HCT116 (cell line): ENCODE data around the gene STARD5. TPM values are rescaled to one million over a fixed set of nuclear protein-coding genes. Genes with fewer than 3 reads are reported as not detected.

ENCODE experiments used
- ATAC-seq: fragments of 200-7000 bp; cut with Tn5 transposase; 2 replicates; pipeline ENCODE4 v1.9.1; 2020; ENCODE audit warnings: mild to moderate bottlenecking, moderate library complexity
- BruUV-seq: library from RNA; stranded (reverse); fragments of 400-500 nt; replicated peaks from 2 replicates; lab custom pipeline; 2021; lab: Mats Ljungman, UMichigan
- CTCF ChIA-PET: fragments of 300-600 bp; sonication (Branson Sonifier 250); formaldehyde crosslinking; loops from one replicate; lab custom pipeline; 2021; ENCODE audit warnings: antibody characterized with exemption; lab: Charles Lee
- POLR2A ChIA-PET: fragments of 300-600, 350-600 bp; sonication (Branson Sonifier 250); formaldehyde crosslinking; loops from one replicate; lab custom pipeline; 2021; ENCODE audit warnings: antibody characterized with exemption; lab: Charles Lee
- RAD21 ChIA-PET, 2 experiments: fragments of 300-600 bp; sonication (Branson Sonifier 250); formaldehyde crosslinking; loops; one replicate each; lab custom pipeline; 2023; ENCODE audit warnings: low total read pairs in 2 of 2; ENCODE audit not compliant: uncharacterized antibody in 2 of 2, unreplicated experiment in 2 of 2, low non-redundant PET in 1 of 2; lab: Charles Lee
- DNase-seq: peaks from one replicate; pipeline ENCODE4 v3.0.0-alpha.2; 2010; ENCODE audit warnings: low read depth, low spot score
- H2AFZ ChIP-seq: fragments of 200-600 bp; shearing (Covaris generic), sonication (generic); 2 replicates; pipeline ENCODE4 v1.6.1; 2017; ENCODE audit warnings: low read depth, mixed run types, mixed read lengths, antibody characterized with exemption, low read length; ENCODE audit not compliant: poor library complexity, severe bottlenecking
- H3K27ac ChIP-seq: 2 replicates; pipeline ENCODE4 v1.5.1; 2012; ENCODE audit warnings: low read depth, low read length
- H3K27me3 ChIP-seq: fragments of 200-600 bp; sonication (generic); 2 replicates; pipeline ENCODE4 v1.6.1; 2016; ENCODE audit warnings: mixed run types, low read length, mixed read lengths; ENCODE audit not compliant: insufficient read depth
- H3K36me3 ChIP-seq, 2 experiments: fragments of 200-500 bp in 1 of 2; fragments of 200-600 bp in 1 of 2; sonication (Bioruptor generic) in 1 of 2; sonication (generic) in 1 of 2; 2 replicates each; pipeline versions ENCODE4 v1.5.1 to v1.6.1; 2014 to 2016; ENCODE audit warnings: low read length in 2 of 2, inconsistent platforms in 1 of 2, mixed read lengths in 1 of 2, mixed run types in 1 of 2; ENCODE audit not compliant: insufficient read depth in 2 of 2, control insufficient read depth in 1 of 2
- H3K4me1 ChIP-seq, 2 experiments: fragments of 200-600 bp in 1 of 2; sonication (generic) in 1 of 2; 2 replicates each; pipeline versions ENCODE4 v1.5.1 to v1.6.1; 2012 to 2017; ENCODE audit warnings: low read length in 2 of 2, inconsistent platforms in 1 of 2, mild to moderate bottlenecking in 1 of 2, mixed read lengths in 1 of 2, mixed run types in 1 of 2, moderate library complexity in 1 of 2; ENCODE audit not compliant: insufficient read depth in 2 of 2, control insufficient read depth in 1 of 2
- H3K4me2 ChIP-seq: fragments of 200-600 bp; sonication (generic); 2 replicates; pipeline ENCODE4 v1.6.1; 2017; ENCODE audit warnings: mixed run types, low read length, mixed read lengths
- H3K4me3 ChIP-seq, 2 experiments: fragments of 200-600 bp in 1 of 2; sonication (generic) in 1 of 2; replicated peaks in 1 of 2; 2 replicates each; pipeline ENCODE4 v1.5.1; 2011 to 2016; ENCODE audit warnings: low read length in 2 of 2, control low read depth in 1 of 2, low read depth in 1 of 2, mild to moderate bottlenecking in 1 of 2, mixed read lengths in 1 of 2, mixed run types in 1 of 2
- H3K79me2 ChIP-seq: fragments of 200-600 bp; sonication (generic); 2 replicates; pipeline ENCODE4 v1.6.1; 2017; ENCODE audit warnings: mild to moderate bottlenecking, mixed run types, low read length, moderate library complexity, mixed read lengths; ENCODE audit not compliant: insufficient read depth
- H3K9ac ChIP-seq: fragments of 200-600 bp; sonication (generic); 2 replicates; pipeline ENCODE4 v1.6.1; 2016; ENCODE audit warnings: low read length, mixed read lengths
- H3K9me2 ChIP-seq: fragments of 200-600 bp; sonication (generic), shearing (Covaris generic); 2 replicates; pipeline ENCODE4 v1.6.1; 2017; ENCODE audit warnings: mixed run types, mild to moderate bottlenecking, moderate library complexity; ENCODE audit not compliant: insufficient read depth
- H3K9me3 ChIP-seq, 2 experiments: fragments of 200-500 bp in 1 of 2; fragments of 200-600 bp in 1 of 2; sonication (Bioruptor generic) in 1 of 2; sonication (generic) in 1 of 2; 2 replicates each; pipeline ENCODE4 v1.6.1; 2014 to 2017; ENCODE audit warnings: low read length in 2 of 2, mixed read lengths in 2 of 2, inconsistent platforms in 1 of 2, low read depth in 1 of 2, mild to moderate bottlenecking in 1 of 2, mixed run types in 1 of 2, moderate library complexity in 1 of 2; ENCODE audit not compliant: control insufficient read depth in 1 of 2, insufficient read depth in 1 of 2
- H4K20me1 ChIP-seq: fragments of 200-600 bp; sonication (generic), shearing (Covaris generic); 2 replicates; pipeline ENCODE4 v1.6.1; 2017; ENCODE audit warnings: mixed run types, mild to moderate bottlenecking, moderate library complexity; ENCODE audit not compliant: insufficient read depth
- CBX3 ChIP-seq: IDR thresholded peaks from 2 replicates; pipeline ENCODE4 v1.6.1; 2012; ENCODE audit warnings: low read depth
- CTCF ChIP-seq, 3 experiments: fragments of 200-600 bp in 1 of 3; sonication (generic) in 1 of 3; IDR thresholded peaks in 2 of 3; conservative IDR thresholded peaks in 1 of 3; 2 replicates each; pipeline ENCODE4 v1.5.1; 2012 to 2017; ENCODE audit warnings: low read depth in 2 of 3, low read length in 2 of 3, antibody characterized with exemption in 1 of 3, borderline replicate concordance in 1 of 3, control low read depth in 1 of 3, mild to moderate bottlenecking in 1 of 3, mixed read lengths in 1 of 3, mixed run types in 1 of 3, moderate library complexity in 1 of 3; ENCODE audit not compliant: insufficient read depth in 1 of 3
- EGR1 ChIP-seq: IDR thresholded peaks from 2 replicates; pipeline ENCODE4 v1.6.1; 2012; ENCODE audit warnings: low read depth
- ELF1 ChIP-seq: IDR thresholded peaks from 2 replicates; pipeline ENCODE4 v1.6.1; 2012; ENCODE audit warnings: low read depth, borderline replicate concordance
- EZH2 ChIP-seq: fragments of 200-600 bp; sonication (generic); IDR thresholded peaks from 2 replicates; pipeline ENCODE4 v1.6.1; 2017; ENCODE audit warnings: antibody characterized with exemption, mixed run types
- FOSL1 ChIP-seq: IDR thresholded peaks from 2 replicates; pipeline ENCODE4 v1.6.1; 2012; ENCODE audit warnings: low read depth
- JUND ChIP-seq: IDR thresholded peaks from 2 replicates; pipeline ENCODE4 v1.6.1; 2012
- POLR2A ChIP-seq: IDR thresholded peaks from 2 replicates; pipeline ENCODE4 v1.7.0; 2011; ENCODE audit warnings: borderline replicate concordance; ENCODE audit not compliant: insufficient read depth, insufficient read length; ENCODE audit errors: extremely low read depth
- POLR2AphosphoS5 ChIP-seq: IDR thresholded peaks from 2 replicates; pipeline ENCODE4 v1.6.1; 2011; ENCODE audit warnings: mild to moderate bottlenecking, low read depth, low read length, moderate library complexity
- RAD21 ChIP-seq: IDR thresholded peaks from 2 replicates; pipeline ENCODE4 v1.6.1; 2012; ENCODE audit warnings: low read depth, mild to moderate bottlenecking
- SP1 ChIP-seq: IDR thresholded peaks from 2 replicates; pipeline ENCODE4 v1.6.1; 2012; ENCODE audit warnings: low read depth
- SRF ChIP-seq: IDR thresholded peaks from 2 replicates; pipeline ENCODE4 v1.6.1; 2012; ENCODE audit warnings: low read depth
- YY1 ChIP-seq: IDR thresholded peaks from 2 replicates; pipeline ENCODE4 v1.6.1; 2011; ENCODE audit warnings: low read length, low read depth, moderate library complexity, mild to moderate bottlenecking; ENCODE audit not compliant: insufficient replicate concordance; ENCODE audit errors: extremely low read depth
- ZBTB33 ChIP-seq: IDR thresholded peaks from 2 replicates; pipeline ENCODE4 v1.6.1; 2011; ENCODE audit warnings: mild to moderate bottlenecking, low read length, moderate library complexity; ENCODE audit not compliant: insufficient replicate concordance; ENCODE audit errors: extremely low read depth
- ZFX ChIP-seq: fragments of 450-650 bp; IDR thresholded peaks from 2 replicates; pipeline ENCODE4 v1.6.1; 2017
- ZNF274 ChIP-seq: fragments of 200-500 bp; sonication (Bioruptor generic); IDR thresholded peaks from 2 replicates; pipeline ENCODE4 v1.6.1; 2014; ENCODE audit warnings: mild to moderate bottlenecking, low read depth, low read length, inconsistent platforms
- intact Hi-C: fragments of 100-400 bp; cut with micrococcal nuclease; formaldehyde crosslinking; loops from 2 replicates; pipeline ENCODE4 v1.10.0; 2022
- total RNA-seq: library from RNA; stranded (reverse); gene quantifications from one replicate; pipeline ENCODE4 v1.2.1, GENCODE V29; 2021; ENCODE audit not compliant: unreplicated experiment
- TF ChIP-seq, protein P1 (sequence below): IDR thresholded peaks from 2 replicates; pipeline ENCODE4 v1.6.1; 2012; ENCODE audit warnings: low read depth

Gene STARD5
- total RNA-seq, 1 experiment from 2014 or later, result 4.0 TPM

- TF ChIP-seq ZBTB33, result no peak
- TF ChIP-seq SRF, result no peak
- no peak for TF ChIP-seq JUND
- TF ChIP-seq FOSL1, result no peak
Observed at GRCh38 chr15:81337713-81338157, 13.8 kb upstream of the STARD5 start (continued).

DNA sequence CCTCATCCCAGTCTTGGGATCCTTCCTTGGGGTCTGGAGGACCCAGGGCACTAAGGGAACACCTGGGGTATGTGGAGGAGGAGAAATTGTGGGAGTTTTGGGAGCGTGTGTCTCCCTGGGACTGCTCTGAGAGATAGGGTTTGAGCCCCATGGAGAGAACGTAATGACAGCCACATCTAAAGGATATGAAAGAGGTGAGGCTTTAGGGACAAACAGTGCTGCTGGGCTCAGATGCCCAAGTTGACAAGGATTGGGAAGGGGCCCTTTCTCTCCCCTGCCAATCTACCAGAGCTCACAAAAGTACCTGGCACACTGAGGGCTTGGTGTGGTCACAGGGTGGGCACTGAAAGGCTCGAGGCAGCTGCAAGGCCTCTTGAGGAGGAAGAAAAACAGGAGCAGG lies 13.3 kb upstream of the STARD5 start:
- Histone ChIP-seq H3K9ac (no peak overlapping the region), H3K27me3 (no peaks in the 10 kb centered on the region), H3K9me3 (no peaks in the 10 kb centered on the region), H3K36me3 (no peaks in the 10 kb centered on the region), H3K9me2 (no peaks in the 10 kb centered on the region), H3K4me3 (no peak overlapping the region), H4K20me1 (no peaks in the 10 kb centered on the region), H3K79me2 (no peaks in the 10 kb centered on the region), H3K4me1 (peaks cover 15 to 16% of the 10 kb centered on the region in 2 experiments), H2AFZ (no peak overlapping the region), H3K27ac (no peak overlapping the region), H3K4me2 (no peak overlapping the region)
- ChIA-PET CTCF (interaction anchor here (0.6 to 1.1 kb wide), 6 partner anchors 10 to 231 kb away, joined by 3 to 17 read pairs (median 6); partner anchors contain the start of gene STARD5), RAD21 (interaction anchor here (0.6 to 1.7 kb wide), 3 partner anchors 62 to 63 kb away, joined by 3 to 13 read pairs (median 6); no protein-coding TSS in a partner anchor), POLR2A (interaction anchor here (1.6 kb wide), 1 partner anchor 14 kb away, joined by 5 read pairs; the partner anchor contains the start of gene STARD5)
- intact Hi-C loops, result no loop called here
- no peak for ATAC-seq
- DNase-seq, result no peak
- TF ChIP-seq, protein P1, sequence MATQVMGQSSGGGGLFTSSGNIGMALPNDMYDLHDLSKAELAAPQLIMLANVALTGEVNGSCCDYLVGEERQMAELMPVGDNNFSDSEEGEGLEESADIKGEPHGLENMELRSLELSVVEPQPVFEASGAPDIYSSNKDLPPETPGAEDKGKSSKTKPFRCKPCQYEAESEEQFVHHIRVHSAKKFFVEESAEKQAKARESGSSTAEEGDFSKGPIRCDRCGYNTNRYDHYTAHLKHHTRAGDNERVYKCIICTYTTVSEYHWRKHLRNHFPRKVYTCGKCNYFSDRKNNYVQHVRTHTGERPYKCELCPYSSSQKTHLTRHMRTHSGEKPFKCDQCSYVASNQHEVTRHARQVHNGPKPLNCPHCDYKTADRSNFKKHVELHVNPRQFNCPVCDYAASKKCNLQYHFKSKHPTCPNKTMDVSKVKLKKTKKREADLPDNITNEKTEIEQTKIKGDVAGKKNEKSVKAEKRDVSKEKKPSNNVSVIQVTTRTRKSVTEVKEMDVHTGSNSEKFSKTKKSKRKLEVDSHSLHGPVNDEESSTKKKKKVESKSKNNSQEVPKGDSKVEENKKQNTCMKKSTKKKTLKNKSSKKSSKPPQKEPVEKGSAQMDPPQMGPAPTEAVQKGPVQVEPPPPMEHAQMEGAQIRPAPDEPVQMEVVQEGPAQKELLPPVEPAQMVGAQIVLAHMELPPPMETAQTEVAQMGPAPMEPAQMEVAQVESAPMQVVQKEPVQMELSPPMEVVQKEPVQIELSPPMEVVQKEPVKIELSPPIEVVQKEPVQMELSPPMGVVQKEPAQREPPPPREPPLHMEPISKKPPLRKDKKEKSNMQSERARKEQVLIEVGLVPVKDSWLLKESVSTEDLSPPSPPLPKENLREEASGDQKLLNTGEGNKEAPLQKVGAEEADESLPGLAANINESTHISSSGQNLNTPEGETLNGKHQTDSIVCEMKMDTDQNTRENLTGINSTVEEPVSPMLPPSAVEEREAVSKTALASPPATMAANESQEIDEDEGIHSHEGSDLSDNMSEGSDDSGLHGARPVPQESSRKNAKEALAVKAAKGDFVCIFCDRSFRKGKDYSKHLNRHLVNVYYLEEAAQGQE, result no peak
- TF ChIP-seq EGR1, result no peak
- TF ChIP-seq EZH2, result no peak
- TF ChIP-seq CTCF (IDR thresholded peaks at IDR 0.05 in 2 of 3, conservative IDR thresholded peaks at IDR 0.05 in 1 of 3; ENCODE audit: borderline replicate concordance in 1 of 3, insufficient read depth in 1 of 3, low read depth in 2 of 3, low read length in 2 of 3), result no peak
- no peak for TF ChIP-seq JUND
- no peak for TF ChIP-seq POLR2A
- no peak for TF ChIP-seq POLR2AphosphoS5
- no peak for TF ChIP-seq RAD21
- TF ChIP-seq ZFX, result no peak
- TF ChIP-seq SRF, result no peak
- no peak for TF ChIP-seq CBX3
- no peak for TF ChIP-seq ELF1
- no peak for TF ChIP-seq ZNF274
- TF ChIP-seq YY1, result no peak
- no peak for TF ChIP-seq SP1
- BruUV-seq, result no TSS peak
